Measurements from ENCODE around the gene ARID5B. TPM values are rescaled to one million over a fixed set of nuclear protein-coding genes. Genes with fewer than 3 reads are reported as not detected.
A peak's percentile ranks its signal among the peaks of the same experiment; 100 is the strongest.
"Not testable (repeated sequence)": the region's sequence is repeated elsewhere in the genome, so short reads cannot be mapped to it uniquely, and the experiment has no call there.

ARID5B gene
- total RNA-seq, 1 donor, result 94.1 TPM

- Histone ChIP-seq H3K27me3 (ENCODE audit: insufficient read depth, low read length) (no peaks in the 10 kb centered on the region), H3K9me3 (ENCODE audit: low read depth, low read length) (no peaks in the 10 kb centered on the region), H4K20me1 (ENCODE audit: insufficient read depth, low read length) (no peaks in the 10 kb centered on the region), H2AFZ (ENCODE audit: low read length) (no peak overlapping the region), H3K4me1 (ENCODE audit: insufficient read depth, low read length) (peaks cover 17% of the 10 kb centered on the region), H3K27ac (ENCODE audit: low read depth, low read length) (no peak overlapping the region), H3K36me3 (ENCODE audit: insufficient read depth, low read length) (no peaks in the 10 kb centered on the region), H3K4me3 (ENCODE audit: insufficient read depth, low read length) (peak overlapping the region; percentile 49), H3K4me2 (ENCODE audit: insufficient read depth, low read length) (peak overlapping the region; percentile 38), H3K79me2 (ENCODE audit: insufficient read depth, low read length) (no peaks in the 10 kb centered on the region)
- no peak for DNase-seq (ENCODE audit: insufficient read length, low spot score, missing footprints)
- TF ChIP-seq CTCF (IDR thresholded peaks at IDR 0.05; ENCODE audit: extremely low read depth, low read depth, low read length), result no peak
Measured at GRCh38 chr10:61866700-61867368, 34.7 kb upstream of the ARID5B start.

DNA sequence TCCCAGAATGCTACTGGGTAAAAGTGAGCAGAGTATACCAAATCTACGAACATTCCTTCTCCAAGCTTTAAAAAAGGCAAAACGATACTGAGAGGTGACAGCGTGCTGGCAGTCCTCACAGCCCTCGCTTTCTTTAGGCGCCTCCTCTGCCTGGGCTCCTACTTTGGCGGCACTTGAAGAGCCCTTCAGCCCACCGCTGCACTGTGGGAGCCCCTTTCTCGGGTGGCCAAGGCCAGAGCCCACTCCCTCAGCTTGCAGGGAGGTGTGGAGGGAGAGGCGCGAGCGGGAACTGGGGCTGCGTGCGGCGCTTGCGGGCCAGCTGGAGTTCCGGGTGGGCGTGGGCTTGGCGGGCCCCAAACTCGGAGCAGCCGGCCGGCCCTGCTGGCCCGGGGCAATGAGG is 34.1 kb upstream of the ARID5B start:
- not testable (repeated sequence) for H3K9me3 ChIP-seq (ENCODE audit: low read depth, low read length); H4K20me1 ChIP-seq (ENCODE audit: insufficient read depth, low read length); H3K79me2 ChIP-seq (ENCODE audit: insufficient read depth, low read length); H3K27ac ChIP-seq (ENCODE audit: low read depth, low read length); H3K27me3 ChIP-seq (ENCODE audit: insufficient read depth, low read length); DNase-seq (ENCODE audit: insufficient read length, low spot score, missing footprints); H3K36me3 ChIP-seq (ENCODE audit: insufficient read depth, low read length)
- peaks cover 17% of the 10 kb centered on the region for H3K4me1 ChIP-seq (ENCODE audit: insufficient read depth, low read length)
- H3K4me3 ChIP-seq (ENCODE audit: insufficient read depth, low read length), result peak overlapping the region; percentile 49
- peak overlapping the region; percentile 38 for H3K4me2 ChIP-seq (ENCODE audit: insufficient read depth, low read length)
- peak overlapping the region; percentile 52 for H2AFZ ChIP-seq (ENCODE audit: low read length)

DNA sequence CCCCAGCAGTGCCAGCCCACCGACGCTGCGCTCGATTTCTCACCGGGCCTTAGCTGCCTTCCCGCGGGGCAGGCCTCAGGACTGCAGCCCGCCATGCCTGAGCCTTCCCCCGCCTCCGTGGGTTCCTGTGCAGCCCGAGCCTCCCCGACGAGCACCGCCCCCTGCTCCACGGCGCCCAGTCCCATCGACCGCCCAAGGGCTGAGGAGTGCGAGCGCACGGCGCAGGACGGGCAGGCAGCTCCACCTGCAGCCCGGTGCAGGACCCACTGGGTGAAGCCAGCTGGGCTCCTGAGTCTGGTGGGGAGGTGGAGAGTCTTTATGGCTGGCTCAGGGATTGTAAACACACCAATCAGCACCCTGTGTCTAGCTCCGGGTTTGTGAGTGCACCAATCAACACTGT is 33.7 kb upstream of the ARID5B start:
- Histone ChIP-seq H2AFZ (ENCODE audit: low read length) (peak overlapping the region; percentile 15), H3K4me1 (ENCODE audit: insufficient read depth, low read length) (peaks cover 17% of the 10 kb centered on the region)
- H4K20me1 ChIP-seq (ENCODE audit: insufficient read depth, low read length); DNase-seq (ENCODE audit: insufficient read length, low spot score, missing footprints); H3K27me3 ChIP-seq (ENCODE audit: insufficient read depth, low read length); H3K36me3 ChIP-seq (ENCODE audit: insufficient read depth, low read length); H3K4me2 ChIP-seq (ENCODE audit: insufficient read depth, low read length); H3K9me3 ChIP-seq (ENCODE audit: low read depth, low read length); H3K4me3 ChIP-seq (ENCODE audit: insufficient read depth, low read length); H3K27ac ChIP-seq (ENCODE audit: low read depth, low read length); H3K79me2 ChIP-seq (ENCODE audit: insufficient read depth, low read length): not testable (repeated sequence)

DNA sequence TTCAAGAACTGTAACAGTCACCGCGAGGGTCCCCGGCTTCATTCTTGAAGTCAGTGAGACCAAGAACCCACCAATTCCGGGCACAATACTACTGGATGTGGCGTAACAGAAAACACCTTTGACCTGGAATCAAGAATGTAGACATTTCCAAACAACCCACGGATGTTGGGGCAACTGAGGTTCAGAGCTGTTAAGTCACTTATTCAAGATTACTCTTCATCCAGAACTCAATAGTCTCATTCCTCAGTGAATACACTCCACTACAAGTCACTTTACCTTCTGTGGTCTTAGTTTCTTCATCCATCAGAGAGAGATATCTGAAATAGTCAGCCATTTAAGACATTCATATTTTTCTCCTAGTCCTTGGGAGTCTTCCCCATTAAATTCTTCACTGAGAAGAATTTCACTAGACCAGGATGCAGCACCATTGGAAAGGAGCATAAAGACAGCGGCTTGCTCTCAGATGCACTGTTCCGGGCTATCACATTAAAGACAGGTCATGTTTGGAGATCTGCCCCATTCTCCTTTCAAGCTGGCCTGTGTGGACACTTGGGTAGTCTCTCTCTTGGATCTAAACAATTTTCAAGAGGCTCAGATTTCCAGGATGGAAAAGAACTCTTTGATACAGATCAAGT is 32.3 kb upstream of the ARID5B start:
- Histone ChIP-seq H3K4me1 (ENCODE audit: insufficient read depth, low read length) (peaks cover 17% of the 10 kb centered on the region), H3K9me3 (ENCODE audit: low read depth, low read length) (no peaks in the 10 kb centered on the region), H3K4me2 (ENCODE audit: insufficient read depth, low read length) (peak overlapping the region; percentile 66), H4K20me1 (ENCODE audit: insufficient read depth, low read length) (no peaks in the 10 kb centered on the region), H3K27me3 (ENCODE audit: insufficient read depth, low read length) (no peaks in the 10 kb centered on the region), H3K4me3 (ENCODE audit: insufficient read depth, low read length) (peak overlapping the region; percentile 24), H2AFZ (ENCODE audit: low read length) (peak overlapping the region; percentile 79), H3K36me3 (ENCODE audit: insufficient read depth, low read length) (no peaks in the 10 kb centered on the region), H3K79me2 (ENCODE audit: insufficient read depth, low read length) (no peaks in the 10 kb centered on the region), H3K27ac (ENCODE audit: low read depth, low read length) (no peak overlapping the region)
- DNase-seq (ENCODE audit: insufficient read length, low spot score, missing footprints), result peak; percentile 62
- TF ChIP-seq CTCF (IDR thresholded peaks at IDR 0.05; ENCODE audit: extremely low read depth, low read depth, low read length), result no peak
